AG10803 (cell line): ENCODE data around the gene ADD1.
A peak's percentile ranks its signal among the peaks of the same experiment; 100 is the strongest.

ENCODE experiments used
- DNase-seq: peaks from one replicate; pipeline ENCODE4 v3.0.0; 2010; ENCODE audit warnings: low read depth
- H3K4me3 ChIP-seq: 2 replicates; pipeline ENCODE4 v1.5.1; 2011; ENCODE audit warnings: mild to moderate bottlenecking, low read length, control low read depth
- TF ChIP-seq, protein P1 (sequence below): conservative IDR thresholded peaks from 2 replicates; pipeline ENCODE4 v1.5.1; 2011; ENCODE audit warnings: mild to moderate bottlenecking, low read length, control low read depth, inconsistent platforms

The ADD1 gene, protein sequence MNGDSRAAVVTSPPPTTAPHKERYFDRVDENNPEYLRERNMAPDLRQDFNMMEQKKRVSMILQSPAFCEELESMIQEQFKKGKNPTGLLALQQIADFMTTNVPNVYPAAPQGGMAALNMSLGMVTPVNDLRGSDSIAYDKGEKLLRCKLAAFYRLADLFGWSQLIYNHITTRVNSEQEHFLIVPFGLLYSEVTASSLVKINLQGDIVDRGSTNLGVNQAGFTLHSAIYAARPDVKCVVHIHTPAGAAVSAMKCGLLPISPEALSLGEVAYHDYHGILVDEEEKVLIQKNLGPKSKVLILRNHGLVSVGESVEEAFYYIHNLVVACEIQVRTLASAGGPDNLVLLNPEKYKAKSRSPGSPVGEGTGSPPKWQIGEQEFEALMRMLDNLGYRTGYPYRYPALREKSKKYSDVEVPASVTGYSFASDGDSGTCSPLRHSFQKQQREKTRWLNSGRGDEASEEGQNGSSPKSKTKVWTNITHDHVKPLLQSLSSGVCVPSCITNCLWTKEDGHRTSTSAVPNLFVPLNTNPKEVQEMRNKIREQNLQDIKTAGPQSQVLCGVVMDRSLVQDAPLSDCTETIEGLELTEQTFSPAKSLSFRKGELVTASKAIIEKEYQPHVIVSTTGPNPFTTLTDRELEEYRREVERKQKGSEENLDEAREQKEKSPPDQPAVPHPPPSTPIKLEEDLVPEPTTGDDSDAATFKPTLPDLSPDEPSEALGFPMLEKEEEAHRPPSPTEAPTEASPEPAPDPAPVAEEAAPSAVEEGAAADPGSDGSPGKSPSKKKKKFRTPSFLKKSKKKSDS

DNA sequence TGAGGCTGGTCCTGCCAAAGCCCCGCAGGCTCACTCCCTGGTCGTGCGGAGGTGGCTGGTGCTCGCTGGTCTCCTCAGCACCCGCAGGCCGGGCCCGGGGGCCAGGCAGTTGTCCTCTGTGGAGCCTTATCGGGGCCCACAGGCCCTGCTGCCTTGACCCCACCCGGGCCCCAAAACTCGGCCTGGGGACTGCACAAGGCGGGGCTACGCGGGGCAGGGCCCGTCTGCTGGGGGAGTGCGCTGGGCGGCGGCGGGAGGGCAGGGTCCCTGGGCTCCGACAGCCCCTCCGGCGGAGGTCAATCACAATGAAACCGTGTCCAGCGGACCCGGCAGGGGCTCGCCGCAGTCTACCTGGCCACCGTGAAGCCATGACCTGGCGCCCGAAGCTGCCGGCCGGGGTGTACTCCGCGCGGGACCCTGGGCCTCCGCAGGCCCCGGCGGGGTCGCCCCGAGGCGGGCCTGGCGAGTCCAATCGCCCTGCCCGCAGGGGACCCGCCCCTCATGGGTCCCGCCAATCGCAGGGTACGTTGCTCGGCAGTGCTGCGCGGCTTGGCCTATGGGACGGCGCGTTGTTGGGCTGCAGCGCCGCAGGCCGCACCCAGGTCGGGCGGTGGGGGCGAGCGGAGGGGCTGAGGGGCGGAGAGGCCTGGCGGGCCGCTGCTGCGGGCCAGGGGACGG lies at the start of gene ADD1:
TSS of gene ADD1 (plus strand) at position 582 of the 678 bp plus-strand sequence. CDS start 32,072 bp downstream, outside the sequence.
- TF ChIP-seq, protein P1, sequence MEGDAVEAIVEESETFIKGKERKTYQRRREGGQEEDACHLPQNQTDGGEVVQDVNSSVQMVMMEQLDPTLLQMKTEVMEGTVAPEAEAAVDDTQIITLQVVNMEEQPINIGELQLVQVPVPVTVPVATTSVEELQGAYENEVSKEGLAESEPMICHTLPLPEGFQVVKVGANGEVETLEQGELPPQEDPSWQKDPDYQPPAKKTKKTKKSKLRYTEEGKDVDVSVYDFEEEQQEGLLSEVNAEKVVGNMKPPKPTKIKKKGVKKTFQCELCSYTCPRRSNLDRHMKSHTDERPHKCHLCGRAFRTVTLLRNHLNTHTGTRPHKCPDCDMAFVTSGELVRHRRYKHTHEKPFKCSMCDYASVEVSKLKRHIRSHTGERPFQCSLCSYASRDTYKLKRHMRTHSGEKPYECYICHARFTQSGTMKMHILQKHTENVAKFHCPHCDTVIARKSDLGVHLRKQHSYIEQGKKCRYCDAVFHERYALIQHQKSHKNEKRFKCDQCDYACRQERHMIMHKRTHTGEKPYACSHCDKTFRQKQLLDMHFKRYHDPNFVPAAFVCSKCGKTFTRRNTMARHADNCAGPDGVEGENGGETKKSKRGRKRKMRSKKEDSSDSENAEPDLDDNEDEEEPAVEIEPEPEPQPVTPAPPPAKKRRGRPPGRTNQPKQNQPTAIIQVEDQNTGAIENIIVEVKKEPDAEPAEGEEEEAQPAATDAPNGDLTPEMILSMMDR = no peak
- peak; percentile 92 for DNase-seq
- peak within 1 kb of the TSS; percentile 83 for H3K4me3 ChIP-seq

DNA sequence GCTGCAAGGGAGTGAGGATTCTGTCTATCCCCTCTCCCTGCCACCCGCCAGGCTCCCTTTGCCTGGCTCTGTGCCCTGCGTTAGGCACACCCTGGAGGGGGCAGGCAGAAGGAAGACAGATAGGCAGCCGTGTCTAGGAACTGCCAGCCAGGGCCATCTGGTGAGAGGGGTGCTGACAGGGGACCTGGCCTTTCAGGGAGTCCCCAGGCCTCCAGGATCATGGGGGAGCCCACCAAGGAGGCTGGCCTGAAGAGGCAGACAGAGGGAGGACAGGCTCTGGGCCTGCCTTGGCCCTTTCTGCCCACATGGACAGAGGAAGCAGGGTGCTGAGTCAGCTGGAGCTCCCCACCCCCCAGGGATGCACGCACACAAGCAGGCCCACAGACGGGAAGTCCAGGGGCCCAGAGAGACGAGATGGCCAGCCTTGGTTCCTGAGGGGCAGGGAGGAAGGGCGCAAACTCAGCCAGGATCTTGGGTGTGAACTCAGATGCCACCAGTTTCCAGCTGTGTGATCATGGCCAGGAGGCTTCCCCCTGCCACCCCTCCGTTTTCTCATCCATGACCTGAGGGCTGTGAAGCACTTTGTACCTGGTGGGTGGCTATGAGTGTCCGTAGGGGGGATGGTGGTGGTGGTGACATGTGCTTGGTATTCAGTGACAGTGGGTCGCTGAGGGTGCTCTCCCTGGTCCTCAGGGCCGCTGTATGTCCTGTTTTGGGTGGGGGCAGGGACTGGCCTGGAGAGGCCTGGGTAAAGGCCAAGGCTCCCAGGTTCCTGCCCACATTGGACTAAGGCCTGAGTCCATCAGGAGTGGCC lies 49.0 kb upstream of the ADD1 start:
- DNase-seq = peak; percentile 85
- TF ChIP-seq, protein P1 = no peak
- H3K4me3 ChIP-seq = peak overlapping the region; percentile 72

DNA sequence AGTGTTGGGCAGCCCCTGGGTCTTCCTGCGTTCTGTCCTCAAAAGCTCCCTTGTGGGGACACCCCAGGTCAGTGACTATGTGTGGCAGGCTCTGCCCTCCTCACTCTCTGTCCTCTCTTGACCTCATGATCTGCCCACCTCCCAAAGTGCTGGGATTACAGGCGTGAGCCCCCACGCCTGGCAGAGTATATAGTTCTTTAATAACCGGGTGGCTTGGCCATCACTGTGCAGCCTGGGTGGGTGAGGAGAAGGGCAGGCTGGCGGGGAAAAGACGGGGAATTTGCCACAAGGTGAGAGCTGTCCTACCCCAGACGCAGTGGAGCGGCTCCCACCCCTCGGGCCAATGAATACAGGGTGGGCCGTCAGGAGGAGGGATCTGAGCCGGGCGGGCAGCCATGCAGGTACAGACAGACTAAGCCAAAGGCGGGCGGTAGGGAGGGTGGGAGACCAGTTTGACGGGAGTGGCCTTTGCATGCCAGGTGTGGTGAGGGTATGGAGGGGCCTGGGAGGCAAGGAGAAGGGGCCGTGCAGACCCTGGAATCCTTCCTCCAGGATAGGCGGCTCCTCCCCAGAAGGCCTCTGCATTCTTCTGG lies 48.2 kb upstream of the ADD1 start:
- TF ChIP-seq, protein P1 = no peak
- H3K4me3 ChIP-seq = peak overlapping the region; percentile 72; the same call in 1 of the 2 replicates
- DNase-seq = no peak

DNA sequence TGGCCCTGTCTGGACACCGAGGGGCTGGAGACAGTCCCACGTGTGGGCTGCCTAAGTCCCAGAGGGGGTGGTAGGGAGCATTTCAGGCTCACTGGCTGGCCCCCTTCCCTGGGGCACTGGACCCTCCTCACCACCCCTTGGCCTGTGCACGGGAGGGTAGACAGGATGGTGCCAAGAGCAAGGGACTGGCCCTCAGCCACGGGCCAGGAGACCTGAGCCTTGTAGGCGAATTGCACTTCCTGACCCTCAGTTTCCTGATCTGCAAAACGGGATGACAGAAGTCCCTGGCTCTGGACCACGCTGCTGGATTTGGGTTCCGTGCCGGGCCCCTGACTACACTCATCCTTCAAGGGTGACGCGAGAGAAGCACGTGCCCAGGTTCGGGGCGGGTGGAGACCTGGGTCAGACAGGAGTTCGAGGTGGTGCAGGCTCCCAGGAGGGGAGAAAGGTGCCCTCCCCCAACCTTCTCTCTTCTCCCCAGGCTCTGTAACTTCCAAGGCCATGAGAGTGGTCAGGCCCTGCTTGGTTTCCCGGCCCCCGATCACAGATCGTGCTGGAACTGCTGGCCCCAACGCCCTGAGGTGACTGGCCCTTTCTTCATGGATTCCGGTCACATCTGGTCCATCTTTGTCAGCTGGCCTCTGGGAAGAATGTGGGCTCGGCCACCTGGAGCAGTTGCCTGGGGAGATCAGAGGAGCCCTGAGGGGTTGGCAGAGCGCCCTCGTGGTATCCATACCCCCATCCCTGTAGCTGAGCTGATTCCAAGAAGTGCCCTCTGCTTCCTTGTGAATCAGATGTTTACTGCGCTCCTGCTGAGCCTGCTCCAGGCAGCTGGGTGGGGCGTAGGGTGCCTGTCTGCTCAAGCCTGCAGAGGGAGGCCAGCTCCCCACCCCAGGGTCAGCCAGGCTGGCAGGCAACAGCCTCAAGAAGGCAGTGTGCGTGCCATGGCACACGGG lies 47.5 kb upstream of the ADD1 start:
- peak; percentile 83 for DNase-seq
- no peak overlapping the region for H3K4me3 ChIP-seq
- TF ChIP-seq, protein P1 = no peak

DNA sequence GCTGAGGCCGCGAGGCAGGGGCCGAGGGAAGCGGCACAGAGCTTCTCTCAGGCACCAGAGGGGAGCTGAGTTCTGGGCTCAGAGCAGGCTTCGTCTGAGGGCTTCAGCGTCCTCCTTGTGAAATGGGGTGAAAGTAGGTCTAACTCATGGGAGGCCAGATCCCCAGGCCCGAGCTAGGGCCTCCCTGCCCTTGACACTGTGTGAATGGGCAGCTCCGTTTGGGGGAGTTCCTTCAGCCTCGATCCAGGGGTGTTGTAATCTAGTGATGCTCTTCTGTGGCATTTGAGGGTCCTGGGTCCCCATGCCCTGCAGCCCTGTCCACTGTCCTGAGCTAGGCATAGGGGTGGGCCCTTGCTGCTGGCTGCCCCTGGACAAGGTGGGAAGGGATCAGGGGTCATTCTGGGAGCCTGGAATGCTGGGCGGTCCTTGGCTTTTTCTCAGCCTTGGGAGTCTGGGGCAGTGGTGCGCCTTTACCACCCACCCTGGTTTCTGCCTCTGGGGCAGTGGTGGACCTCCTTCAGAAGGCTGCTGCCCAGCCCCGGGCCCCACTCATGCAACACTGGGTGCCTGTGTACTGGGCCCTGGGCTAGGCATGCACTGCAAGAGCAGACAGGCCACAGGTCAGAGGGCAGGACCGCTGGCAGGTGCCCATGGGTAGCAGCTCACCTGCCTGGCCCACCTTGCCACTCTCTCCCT lies 46.6 kb upstream of the ADD1 start:
- TF ChIP-seq, protein P1 = no peak
- DNase-seq = no peak
- H3K4me3 ChIP-seq = no peak overlapping the region
